SU-DHL-6 (cell line): Measurements from ENCODE around the gene GGT6.

Experiments
- H2AFZ ChIP-seq: fragments of 200-600 bp; sonication (generic); 2 replicates; pipeline ENCODE4 v1.6.1; 2014; ENCODE audit warnings: low read depth, mild to moderate bottlenecking, moderate library complexity, mixed read lengths, antibody characterized with exemption, low read length; ENCODE audit not compliant: severe bottlenecking
- H3F3A ChIP-seq: fragments of 200-600 bp; shearing (Covaris generic); 2 replicates; pipeline ENCODE4 v1.6.0; 2016; ENCODE audit warnings: antibody characterized with exemption, mild to moderate bottlenecking; ENCODE audit not compliant: insufficient read depth
- H3K27ac ChIP-seq: fragments of 200-600 bp; sonication (generic); 2 replicates; pipeline ENCODE4 v1.5.1; 2016; ENCODE audit warnings: low read depth, mild to moderate bottlenecking, low read length, moderate library complexity, mixed read lengths
- H3K27me3 ChIP-seq: fragments of 200-600 bp; sonication (generic), shearing (Covaris generic); 2 replicates; pipeline ENCODE4 v1.6.0; 2014; ENCODE audit warnings: mild to moderate bottlenecking, low read length
- H3K36me3 ChIP-seq: fragments of 200-600 bp; sonication (generic); 2 replicates; pipeline ENCODE4 v1.6.1; 2014; ENCODE audit warnings: mild to moderate bottlenecking, low read length, mixed read lengths
- H3K4me2 ChIP-seq: fragments of 300-600, 200-600 bp; shearing (Covaris generic), sonication (generic); 2 replicates; pipeline ENCODE4 v1.6.0; 2014; ENCODE audit warnings: low read length, low read depth, mild to moderate bottlenecking; ENCODE audit not compliant: poor library complexity, severe bottlenecking
- H3K4me3 ChIP-seq: fragments of 200-600 bp; sonication (generic); 2 replicates; pipeline ENCODE4 v1.5.1; 2014; ENCODE audit warnings: antibody characterized with exemption, low read length, mild to moderate bottlenecking, mixed read lengths; ENCODE audit not compliant: insufficient read depth, poor library complexity, severe bottlenecking
- H3K79me2 ChIP-seq: fragments of 200-600 bp; sonication (generic); 2 replicates; pipeline ENCODE4 v1.6.1; 2014; ENCODE audit warnings: mild to moderate bottlenecking, low read length, moderate library complexity; ENCODE audit not compliant: insufficient read depth
- H3K9ac ChIP-seq: fragments of 200-600 bp; sonication (generic); 2 replicates; pipeline ENCODE4 v1.7.0; 2014; ENCODE audit warnings: mild to moderate bottlenecking, low read length
- H3K9me2 ChIP-seq: fragments of 200-600 bp; sonication (generic); replicated peaks from 2 replicates; pipeline ENCODE4 v1.6.1; 2014; ENCODE audit warnings: low read length; ENCODE audit not compliant: insufficient read depth
- H3K9me3 ChIP-seq: fragments of 200-600 bp; sonication (generic); 2 replicates; pipeline ENCODE4 v1.6.1; 2014; ENCODE audit warnings: low read length, mixed read lengths; ENCODE audit not compliant: insufficient read depth
- H4K20me1 ChIP-seq: fragments of 200-600 bp; sonication (generic); 2 replicates; pipeline ENCODE4 v1.6.1; 2014; ENCODE audit warnings: low read depth, mild to moderate bottlenecking, antibody characterized with exemption, low read length, moderate library complexity, mixed read lengths
- CTCF ChIP-seq: fragments of 200-600 bp; sonication (generic); IDR thresholded peaks from one replicate; pipeline ENCODE4 v1.5.1; 2017; ENCODE audit warnings: antibody characterized with exemption, mild to moderate bottlenecking, low read length, moderate library complexity; ENCODE audit not compliant: insufficient read depth, poor library complexity, severe bottlenecking
- EZH2phosphoT487 ChIP-seq: fragments of 200-600 bp; sonication (generic), shearing (Covaris generic); conservative IDR thresholded peaks from 2 replicates; pipeline ENCODE4 v1.6.1; 2018; ENCODE audit warnings: mild to moderate bottlenecking, antibody characterized with exemption, low read length, moderate library complexity, mixed read lengths

The GGT6 gene

GRCh38 chr17:4539025-4539424 is 21.4 kb downstream of the GGT6 start:
- Histone ChIP-seq H2AFZ (no peak overlapping the region), H3K9ac (no peak overlapping the region), H3K27me3 (no peaks in the 10 kb centered on the region), H3K36me3 (no peaks in the 10 kb centered on the region; the same call in 1 of the 2 replicates), H3K79me2 (no peaks in the 10 kb centered on the region), H3K9me2 (no peaks in the 10 kb centered on the region), H3K4me3 (no peak overlapping the region), H3K27ac (no peak overlapping the region), H3F3A (peaks cover 7% of the 10 kb centered on the region; the same call in 1 of the 2 replicates), H4K20me1 (no peaks in the 10 kb centered on the region), H3K4me2 (no peak overlapping the region), H3K9me3 (no peaks in the 10 kb centered on the region)
- TF ChIP-seq CTCF (no peak), EZH2phosphoT487 (no peak)

DNA sequence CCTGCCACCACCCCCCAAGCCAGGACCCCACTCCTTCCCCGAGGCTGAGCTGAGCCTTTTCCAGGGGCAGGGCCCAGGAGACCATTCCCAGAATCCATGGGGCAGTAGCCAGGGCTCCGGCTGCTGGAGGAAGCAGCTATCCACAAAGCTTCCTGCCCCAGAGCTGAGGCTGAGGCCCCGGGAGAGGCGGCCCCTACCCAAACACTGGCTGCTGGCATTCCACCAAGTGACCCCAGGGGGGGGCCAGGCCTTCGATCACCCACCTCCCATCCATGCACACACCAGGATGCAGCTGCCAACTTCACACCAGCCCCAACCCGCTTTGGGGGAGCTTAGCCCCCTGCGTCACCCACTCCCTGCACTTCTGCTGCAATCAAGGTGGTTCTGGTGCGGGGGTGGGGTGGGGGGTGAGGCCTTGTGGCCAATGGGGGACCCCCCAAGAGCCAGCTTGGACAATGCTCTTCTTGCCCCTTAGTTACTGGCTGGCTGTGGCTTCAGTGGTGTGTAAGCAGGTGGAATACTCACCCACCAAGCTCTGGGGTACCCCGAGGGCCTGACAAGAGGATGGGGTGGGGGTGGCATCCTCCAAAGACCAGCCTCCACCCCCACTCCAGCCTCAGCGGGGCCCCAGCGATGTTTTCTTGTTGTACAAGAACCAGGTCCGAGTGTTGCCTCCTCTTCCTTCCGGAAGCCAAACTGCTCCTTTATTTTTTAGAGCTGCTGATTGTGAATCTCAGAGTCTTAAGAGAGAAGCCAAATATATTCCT is 22.0 kb downstream of the GGT6 start:
- no peaks in the 10 kb centered on the region for H3K9me2 ChIP-seq
- no peak overlapping the region for H2AFZ ChIP-seq
- no peaks in the 10 kb centered on the region for H4K20me1 ChIP-seq
- no peak overlapping the region for H3K9ac ChIP-seq
- H3K9me3 ChIP-seq = no peaks in the 10 kb centered on the region
- H3K27me3 ChIP-seq = no peaks in the 10 kb centered on the region
- H3K4me2 ChIP-seq = no peak overlapping the region
- H3K36me3 ChIP-seq = no peaks in the 10 kb centered on the region; the same call in 1 of the 2 replicates
- H3K4me3 ChIP-seq = no peak overlapping the region
- peaks cover 7% of the 10 kb centered on the region; the same call in 1 of the 2 replicates for H3F3A ChIP-seq
- H3K27ac ChIP-seq = no peak overlapping the region
- TF ChIP-seq EZH2phosphoT487 (no peak), CTCF (no peak)
- no peaks in the 10 kb centered on the region for H3K79me2 ChIP-seq

- Histone ChIP-seq H3K27me3 (no peaks in the 10 kb centered on the region), H3K27ac (no peak overlapping the region), H3K9ac (no peak overlapping the region), H3K36me3 (no peaks in the 10 kb centered on the region; the same call in 1 of the 2 replicates), H3F3A (peaks cover 7% of the 10 kb centered on the region; the same call in 1 of the 2 replicates), H3K9me2 (no peaks in the 10 kb centered on the region), H3K4me2 (no peak overlapping the region), H3K9me3 (no peaks in the 10 kb centered on the region), H4K20me1 (no peaks in the 10 kb centered on the region), H3K4me3 (no peak overlapping the region), H3K79me2 (no peaks in the 10 kb centered on the region), H2AFZ (no peak overlapping the region)
- TF ChIP-seq EZH2phosphoT487 = no peak
- TF ChIP-seq CTCF = no peak
Observed at GRCh38 chr17:4537451-4538235, 22.7 kb downstream of the GGT6 start.
